Glomerular visceral epithelial cell (primary cell): Measurements from ENCODE around the gene TXNRD3.
"Not testable (repeated sequence)": the region's sequence is repeated elsewhere in the genome, so short reads cannot be mapped to it uniquely, and the experiment has no call there.

Experiments used
- DNase-seq: peaks from one replicate; pipeline ENCODE4 v3.0.0-alpha.2; 2016; ENCODE audit errors: extremely low spot score

The TXNRD3 gene

GRCh38 chr3:126646674-126647073 lies 8.2 kb downstream of the TXNRD3 start:
- DNase-seq: no peak

- no peak for DNase-seq
Observed at GRCh38 chr3:126644615-126645014, 10.3 kb downstream of the TXNRD3 start.

GRCh38 chr3:126638790-126639189 lies 16.1 kb downstream of the TXNRD3 start:
- no peak for DNase-seq

- no peak for DNase-seq
Observed at GRCh38 chr3:126636436-126636835, 18.5 kb downstream of the TXNRD3 start.

- no peak for DNase-seq
Observed at GRCh38 chr3:126634803-126635202, 20.1 kb downstream of the TXNRD3 start.

GRCh38 chr3:126630020-126630419 lies 24.9 kb downstream of the TXNRD3 start:
- DNase-seq: no peak

GRCh38 chr3:126625735-126626134 lies 29.2 kb downstream of the TXNRD3 start:
- not testable (repeated sequence) for DNase-seq

GRCh38 chr3:126622694-126623093 lies 32.2 kb downstream of the TXNRD3 start:
- no peak for DNase-seq

- peak; percentile 48 for DNase-seq
Observed at GRCh38 chr3:126621627-126622345, 33.1 kb downstream of the TXNRD3 start.

GRCh38 chr3:126621171-126621570 lies 33.8 kb downstream of the TXNRD3 start:
- peak; percentile 47 for DNase-seq

- DNase-seq: peak; percentile 4
Observed at GRCh38 chr3:126620738-126621137, 34.2 kb downstream of the TXNRD3 start.

- DNase-seq: no peak
Observed at GRCh38 chr3:126618760-126619159, 36.2 kb downstream of the TXNRD3 start.

- peak; percentile 2 for DNase-seq
Observed at GRCh38 chr3:126618021-126618420, 36.9 kb downstream of the TXNRD3 start.

- no peak for DNase-seq
Observed at GRCh38 chr3:126617571-126617970, 37.4 kb downstream of the TXNRD3 start.

- DNase-seq: no peak
Observed at GRCh38 chr3:126616931-126617330, 38.0 kb downstream of the TXNRD3 start.

- no peak for DNase-seq
Observed at GRCh38 chr3:126613479-126614188, 41.3 kb downstream of the TXNRD3 start.

GRCh38 chr3:126612479-126613205 lies 42.3 kb downstream of the TXNRD3 start:
- DNase-seq: no peak

- no peak for DNase-seq
Observed at GRCh38 chr3:126609909-126610308, 45.0 kb downstream of the TXNRD3 start.

- peak; percentile 18 for DNase-seq
Observed at GRCh38 chr3:126607214-126607908, 47.6 kb downstream of the TXNRD3 start.

GRCh38 chr3:126606001-126606400 lies 48.9 kb downstream of the TXNRD3 start:
- DNase-seq: no peak

GRCh38 chr3:126604691-126605090 lies 50.2 kb downstream of the TXNRD3 start:
- DNase-seq: no peak

GRCh38 chr3:126599101-126599500 lies 55.8 kb downstream of the TXNRD3 start:
- no peak for DNase-seq
